Measurements from ENCODE around the gene NRL.
"Not testable (repeated sequence)": the region's sequence is repeated elsewhere in the genome, so short reads cannot be mapped to it uniquely, and the experiment has no call there.

Gene NRL

DNA sequence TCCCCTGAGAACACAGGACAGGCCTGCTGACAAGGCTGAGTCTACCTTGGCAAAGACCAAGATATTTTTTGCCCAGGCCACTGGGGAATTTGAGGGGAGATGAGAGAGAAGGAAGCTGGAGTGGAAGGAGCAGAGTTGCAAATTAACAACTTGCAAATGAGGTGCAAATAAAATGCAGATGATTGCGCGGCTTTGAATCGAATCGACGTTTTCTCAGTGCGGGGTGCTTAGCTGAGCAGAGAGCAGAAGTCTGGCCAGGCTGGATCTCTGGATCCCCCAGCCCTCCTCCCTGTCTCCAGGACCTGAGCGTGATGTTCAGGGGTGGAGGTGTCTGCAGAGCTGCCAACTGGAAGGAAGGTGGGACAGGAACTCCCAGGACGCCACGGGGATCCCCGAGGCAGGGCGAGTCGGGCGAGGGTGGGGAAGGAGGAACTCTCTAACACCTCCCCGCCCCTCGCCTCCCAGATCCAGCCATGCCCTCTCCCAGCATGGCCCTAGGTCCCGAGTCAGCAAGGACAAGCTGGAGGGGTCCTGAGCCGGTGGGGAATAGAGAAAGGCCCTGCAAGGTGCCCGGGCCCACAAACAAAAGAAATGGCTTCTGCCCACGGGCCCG, 63.5 kb downstream of the NRL start:
- peak in 1 of 2 donors; percentile 11 for DNase-seq

DNA sequence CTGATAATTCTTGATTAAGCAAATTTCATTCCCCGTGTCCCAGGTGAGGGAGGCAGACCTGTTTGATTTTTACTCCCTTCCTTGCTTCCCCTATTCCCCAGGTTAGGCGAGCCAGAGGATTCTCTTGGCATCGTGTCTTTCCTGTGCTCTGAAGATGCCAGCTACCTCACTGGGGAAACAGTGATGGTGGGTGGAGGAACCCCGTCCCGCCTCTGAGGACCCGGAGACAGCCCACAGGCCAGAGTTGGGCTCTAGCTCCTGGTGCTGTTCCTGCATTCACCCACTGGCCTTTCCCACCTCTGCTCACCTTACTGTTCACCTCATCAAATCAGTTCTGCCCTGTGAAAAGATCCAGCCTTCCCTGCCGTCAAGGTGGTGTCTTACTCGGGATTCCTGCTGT, 64.0 kb downstream of the NRL start:
- DNase-seq = not testable (repeated sequence)

DNA sequence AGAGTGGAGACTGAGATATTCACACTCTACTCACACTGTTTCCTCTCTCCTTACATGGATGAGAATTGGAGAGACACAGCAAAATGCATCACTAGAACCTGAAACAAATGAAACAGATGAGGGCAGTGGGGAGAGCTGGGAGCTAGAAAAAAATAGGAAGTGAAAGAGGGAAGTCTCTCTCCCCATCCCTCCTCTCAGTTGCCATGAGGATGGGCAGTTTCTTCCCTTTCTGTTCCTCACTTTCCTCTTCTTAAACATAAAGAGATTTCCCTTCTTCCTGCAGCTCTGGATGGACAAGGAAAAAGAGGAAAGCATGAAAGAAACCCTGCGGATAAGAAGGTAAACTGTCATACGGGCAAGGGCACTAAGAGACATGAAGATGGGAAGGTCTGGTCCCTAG, 65.7 kb downstream of the NRL start:
- not testable (repeated sequence) for DNase-seq

DNA sequence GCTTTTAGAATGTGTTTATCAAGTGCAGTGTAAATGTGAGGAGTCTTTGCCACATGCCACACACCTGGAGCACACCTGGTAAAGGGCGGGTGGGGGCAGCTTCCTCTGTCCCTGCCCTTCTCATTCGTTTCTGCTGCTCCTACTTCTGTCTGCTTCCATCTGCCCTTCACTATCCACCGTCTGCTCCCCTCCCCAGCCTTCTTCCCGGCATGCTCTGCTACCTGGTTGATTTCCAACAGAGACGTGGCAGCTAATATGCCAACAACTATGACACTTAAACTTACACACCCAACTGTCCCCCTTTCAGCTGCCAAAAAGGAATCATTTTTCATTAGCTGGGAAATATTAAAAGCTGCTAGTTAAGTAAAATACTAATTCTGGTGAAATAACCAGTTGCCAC, 72.0 kb downstream of the NRL start:
- DNase-seq = no peak

DNA sequence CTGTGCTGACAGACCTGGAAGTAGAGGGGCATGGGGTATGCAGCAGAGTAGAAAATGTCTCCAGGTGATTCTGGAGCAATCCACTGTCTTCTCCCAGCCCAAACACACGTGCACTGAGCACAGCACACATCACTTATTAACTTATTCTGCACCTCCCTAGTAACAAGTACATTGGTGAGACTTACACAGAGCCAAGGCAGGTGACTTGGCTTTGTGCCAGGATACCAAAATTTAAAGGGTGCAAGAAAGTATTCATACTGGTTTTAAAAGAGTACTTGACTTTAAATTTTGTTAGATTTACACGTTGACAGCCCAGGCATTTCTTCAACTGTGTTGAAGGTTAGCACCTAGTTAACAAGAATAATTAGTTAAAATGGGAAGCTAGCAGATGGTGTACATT, 74.1 kb downstream of the NRL start:
- no peak for DNase-seq

DNA sequence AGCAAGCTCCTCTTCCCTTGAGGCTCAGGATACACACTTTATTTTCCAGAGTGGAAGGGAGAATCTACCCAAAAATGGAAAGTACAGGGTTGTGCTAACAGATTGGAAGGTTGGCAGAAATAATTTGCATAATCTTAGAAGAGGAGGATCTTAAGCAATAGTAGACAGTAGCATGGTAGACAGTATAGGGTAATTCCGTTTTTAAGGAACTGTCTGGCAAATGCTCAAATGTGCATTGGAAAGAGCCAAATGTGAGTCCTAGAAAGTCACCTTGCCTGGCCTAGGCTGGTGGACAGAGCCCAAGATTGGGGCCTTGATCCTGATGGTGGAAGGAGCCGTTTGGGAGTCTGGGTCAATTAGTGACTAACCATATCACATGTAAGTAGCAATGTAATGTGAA, 76.1 kb downstream of the NRL start:
- no peak for DNase-seq

DNA sequence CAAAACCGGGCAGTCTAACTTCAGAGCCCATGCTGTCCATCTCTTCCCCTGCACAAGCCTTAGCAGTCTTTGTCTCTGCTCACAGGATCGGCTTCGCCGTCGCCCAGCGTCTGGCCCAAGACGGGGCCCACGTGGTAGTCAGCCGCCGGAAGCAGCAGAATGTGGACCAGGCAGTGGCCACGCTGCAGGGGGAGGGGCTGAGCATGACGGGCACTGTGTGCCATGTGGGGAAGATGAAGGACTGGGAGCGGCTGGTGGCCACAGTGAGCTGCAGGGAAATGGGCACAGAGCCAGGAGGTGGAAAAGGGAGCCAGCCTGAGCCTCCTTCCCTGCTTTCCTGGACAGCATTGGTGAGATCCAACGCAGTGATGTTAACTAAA, 77.1 kb downstream of the NRL start:
- DNase-seq = no peak

DNA sequence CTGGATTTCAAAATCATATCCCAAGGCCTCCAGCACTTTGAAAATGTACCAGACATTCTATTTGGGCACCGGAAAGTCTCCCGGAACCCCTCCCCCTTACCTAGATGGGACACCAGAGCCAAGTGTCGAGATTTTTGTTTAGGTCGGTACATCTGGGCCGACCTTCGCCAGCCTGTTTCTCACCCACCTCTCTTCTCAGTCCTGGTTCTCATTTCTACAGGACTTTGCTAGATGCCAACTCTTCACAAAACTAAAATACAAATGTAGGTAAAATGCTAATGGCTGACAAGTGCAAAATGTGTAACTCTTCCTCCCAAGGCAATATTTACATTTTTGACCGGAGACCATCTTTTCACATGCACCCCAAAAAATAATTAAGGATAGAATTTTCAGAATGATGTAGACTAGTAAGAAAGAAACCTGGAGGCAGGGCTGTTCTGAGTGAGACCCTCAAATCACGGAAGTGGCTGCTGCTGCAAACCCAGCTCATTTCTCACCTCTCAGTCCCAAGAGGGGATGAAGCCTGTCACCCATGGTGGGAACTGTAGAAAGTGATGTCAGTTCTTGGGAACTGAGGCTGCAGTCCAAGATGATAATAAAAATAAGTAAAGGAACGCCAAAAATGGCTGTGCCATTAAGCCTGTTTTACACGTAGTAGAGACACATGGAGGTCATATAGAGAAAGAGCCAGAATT, 77.6 kb downstream of the NRL start:
- not testable (repeated sequence) for DNase-seq

DNA sequence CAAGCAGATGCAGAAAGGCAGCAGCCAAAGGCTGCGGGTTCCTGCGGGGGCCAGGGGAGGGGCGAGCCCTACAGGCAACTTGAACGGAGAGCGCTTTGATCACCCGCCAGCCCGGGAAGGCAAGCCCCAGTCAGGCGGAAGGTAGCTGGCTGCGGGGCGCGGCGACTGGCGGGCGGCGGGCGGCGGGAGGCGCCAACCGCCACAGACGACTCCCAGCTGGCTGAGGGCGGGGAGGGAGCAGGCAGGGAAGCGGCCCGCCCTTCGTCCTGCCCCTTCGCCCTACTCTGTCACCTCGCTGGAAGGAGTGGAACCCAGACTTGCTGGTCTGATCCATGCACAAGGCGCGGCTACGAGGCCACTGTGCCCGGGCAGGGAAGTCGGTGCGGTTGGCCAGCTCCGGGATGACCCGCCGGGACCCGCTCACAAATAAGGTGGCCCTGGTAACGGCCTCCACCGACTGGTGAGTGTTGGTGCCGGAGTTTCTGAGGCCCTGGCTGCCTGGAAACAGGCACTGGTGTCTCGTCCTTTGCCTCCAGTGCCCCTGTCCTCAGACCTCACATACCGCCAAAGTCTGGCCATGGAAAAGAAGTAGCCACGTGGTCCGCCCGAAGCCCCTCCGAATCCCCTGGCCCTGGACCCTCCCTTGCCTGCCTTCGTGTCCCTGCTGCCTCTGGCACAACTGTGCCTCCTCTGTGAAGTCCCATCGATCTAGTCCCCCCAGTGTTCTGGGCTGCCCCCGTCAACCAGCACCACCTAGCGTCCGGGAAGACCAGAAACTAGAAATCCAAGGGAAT, 78.4 kb downstream of the NRL start:
- DNase-seq = peak; percentile 64 to 66

DNA sequence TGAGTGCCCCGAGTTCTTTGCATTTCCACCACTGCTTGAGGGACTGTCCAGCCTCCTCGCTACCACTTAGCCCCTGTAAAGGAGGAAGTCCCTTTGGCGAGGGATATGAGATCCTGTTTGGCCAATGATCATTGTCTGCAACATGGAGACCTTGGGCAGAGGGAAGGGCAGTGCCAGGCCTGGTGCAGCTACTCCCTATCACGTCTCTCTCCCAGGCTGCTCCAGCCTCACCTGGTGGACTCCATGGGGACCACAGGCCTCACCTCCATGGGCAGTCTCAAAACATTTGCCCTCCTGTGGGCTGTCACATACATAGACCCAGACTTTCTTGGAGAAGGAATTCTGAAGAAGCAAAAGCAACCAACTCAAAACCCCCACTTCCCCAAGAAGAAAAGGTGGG, 79.0 kb downstream of the NRL start:
- not testable (repeated sequence) for DNase-seq

DNA sequence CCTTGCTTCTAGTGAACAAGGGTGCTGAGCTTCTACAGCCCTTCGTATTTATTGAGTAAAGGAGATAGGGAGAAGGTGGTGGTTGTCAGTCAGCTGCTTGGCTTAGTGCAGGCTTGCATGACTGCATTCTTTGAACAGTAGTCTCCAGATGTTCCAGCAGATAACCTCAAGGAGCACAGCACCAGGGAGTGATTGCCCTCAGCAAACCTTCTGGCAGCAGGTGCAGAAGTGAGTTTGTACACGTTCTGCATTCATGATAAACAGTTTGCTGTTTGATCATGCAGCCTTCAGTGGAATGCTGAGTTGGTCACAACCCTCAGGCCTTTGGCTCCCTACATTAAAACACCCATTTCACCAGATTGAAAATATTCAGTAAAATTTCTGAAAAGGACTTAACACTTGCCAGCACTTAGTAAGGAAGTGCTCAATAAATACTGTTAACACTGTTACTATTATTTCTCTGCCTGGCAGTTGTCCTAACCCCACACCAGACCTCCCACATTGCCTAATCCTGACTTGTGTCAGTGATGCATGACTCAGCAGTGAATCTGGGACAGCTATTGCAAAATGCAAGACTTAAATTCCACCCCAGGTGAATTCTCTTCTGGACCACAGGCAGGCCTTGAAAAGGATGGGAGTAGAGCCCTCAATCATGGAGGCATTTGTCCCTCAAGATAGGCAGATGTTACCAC, 81.9 kb downstream of the NRL start:
- no peak for DNase-seq

DNA sequence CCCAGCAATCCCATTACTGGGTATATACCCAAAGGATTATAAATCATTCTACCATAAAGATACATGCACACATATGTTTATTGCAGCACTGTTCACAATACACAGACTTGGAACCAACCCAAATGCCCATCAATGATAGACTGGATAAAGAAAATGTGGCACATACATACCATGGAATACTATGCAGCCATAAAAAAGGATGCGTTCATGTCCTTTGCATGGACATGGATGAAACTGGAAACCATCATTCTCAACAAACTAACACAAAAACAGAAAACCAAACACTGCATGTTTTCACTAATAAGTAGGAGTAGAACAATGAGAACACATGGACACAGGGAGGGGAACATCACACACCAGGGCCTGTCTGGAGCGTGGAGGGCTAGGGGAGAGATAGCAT, 83.4 kb downstream of the NRL start:
- not testable (repeated sequence) for DNase-seq

DNA sequence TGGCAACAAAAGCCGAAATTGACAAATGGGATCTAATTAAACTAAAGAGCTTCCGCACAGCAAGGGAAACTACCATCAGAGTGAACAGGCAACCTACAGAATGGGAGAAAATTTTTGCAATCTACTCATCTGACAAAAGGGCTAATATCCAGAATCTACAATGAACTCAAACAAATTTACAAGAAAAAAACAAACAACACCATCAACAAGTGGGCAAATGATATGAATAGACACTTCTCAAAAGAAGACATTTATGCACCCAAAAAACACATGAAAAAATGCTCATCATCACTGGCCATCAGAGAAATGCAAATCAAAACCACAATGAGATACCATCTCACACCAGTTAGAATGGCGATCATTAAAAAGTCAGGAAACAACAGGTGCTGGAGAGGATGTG, 85.1 kb downstream of the NRL start:
- DNase-seq = not testable (repeated sequence)
